NT2/D1 (cell line): ENCODE results near the gene DLG2.

Experiments used
- SUZ12 ChIP-seq: IDR thresholded peaks from 2 replicates; pipeline ENCODE4 v1.6.1; 2011; ENCODE audit not compliant: insufficient read length, insufficient read depth; ENCODE audit errors: extremely low read depth
- YY1 ChIP-seq: IDR thresholded peaks from 2 replicates; pipeline ENCODE4 v1.6.1; 2011; ENCODE audit not compliant: insufficient read length, insufficient read depth

GRCh38 chr11:83502041-83502440 lies 2125.1 kb downstream of the DLG2 start:
- TF ChIP-seq YY1 (no peak), SUZ12 (no peak)
